H1 (cell line): ENCODE data around the gene MFAP1. TPM values are rescaled to one million over a fixed set of nuclear protein-coding genes. Genes with fewer than 3 reads are reported as not detected.

Experiments used
- ASH2L ChIP-seq: fragments of 200-600, 300-600 bp; sonication (generic); IDR thresholded peaks from one replicate; pipeline ENCODE4 v1.7.1; 2017; ENCODE audit warnings: low read length
- ATF2 ChIP-seq: IDR thresholded peaks from 2 replicates; pipeline ENCODE4 v1.6.1; 2012; ENCODE audit warnings: low read length, inconsistent platforms
- ATF3 ChIP-seq: IDR thresholded peaks from 2 replicates; pipeline ENCODE4 v1.6.1; 2011; ENCODE audit warnings: low read depth, mild to moderate bottlenecking, low read length; ENCODE audit not compliant: insufficient read depth
- CBX5 ChIP-seq: fragments of 300-800, 300-1000 bp; sonication (generic); IDR thresholded peaks from 2 replicates; pipeline ENCODE4 v1.7.1; 2016; ENCODE audit warnings: antibody characterized with exemption, low read length, low read depth
- CTCF ChIP-seq, 3 experiments: IDR thresholded peaks; 1 replicate in 2 of 3; 2 replicates in 1 of 3; pipeline versions ENCODE4 v1.5.1 to v1.6.1; 2011; ENCODE audit warnings: low read length in 3 of 3, mild to moderate bottlenecking in 3 of 3, inconsistent platforms in 2 of 3, low read depth in 1 of 3, moderate library complexity in 1 of 3; ENCODE audit not compliant: insufficient read depth in 1 of 3; ENCODE audit errors: control extremely low read depth in 1 of 3
- E2F6 ChIP-seq: IDR thresholded peaks from 2 replicates; pipeline ENCODE4 v1.6.1; 2012; ENCODE audit warnings: inconsistent platforms
- EGR1 ChIP-seq: IDR thresholded peaks from 2 replicates; pipeline ENCODE4 v1.6.1; 2011; ENCODE audit warnings: low read depth, low read length, borderline replicate concordance
- GABPA ChIP-seq: IDR thresholded peaks from 2 replicates; pipeline ENCODE4 v1.6.1; 2011; ENCODE audit warnings: mild to moderate bottlenecking, low read length, moderate library complexity, borderline replicate concordance; ENCODE audit not compliant: insufficient read depth
- HDAC2 ChIP-seq, 2 experiments: fragments of 300-600 bp in 1 of 2; sonication (generic) in 1 of 2; IDR thresholded peaks; 2 replicates each; pipeline ENCODE4 v1.6.1; 2011 to 2012; ENCODE audit warnings: low read depth in 2 of 2, low read length in 2 of 2, mild to moderate bottlenecking in 2 of 2, moderate library complexity in 2 of 2, borderline replicate concordance in 1 of 2, inconsistent platforms in 1 of 2
- JUN ChIP-seq: IDR thresholded peaks from 2 replicates; pipeline ENCODE4 v1.6.1; 2011; ENCODE audit warnings: low read depth, mild to moderate bottlenecking, improper control_type of control experiment, low read length
- POLR2AphosphoS5 ChIP-seq: IDR thresholded peaks from 2 replicates; pipeline ENCODE4 v1.6.1; 2011; ENCODE audit warnings: low read depth, low read length
- POU5F1 ChIP-seq: IDR thresholded peaks from 2 replicates; pipeline ENCODE4 v1.6.1; 2011; ENCODE audit warnings: low read depth, mild to moderate bottlenecking, low read length, moderate library complexity
- RFX5 ChIP-seq: IDR thresholded peaks from 2 replicates; pipeline ENCODE4 v1.6.1; 2011; ENCODE audit warnings: low read depth, low read length, improper control_type of control experiment, borderline replicate concordance
- TAF1 ChIP-seq: IDR thresholded peaks from 2 replicates; pipeline ENCODE4 v1.6.1; 2011; ENCODE audit warnings: mild to moderate bottlenecking, low read depth, low read length
- TCF12 ChIP-seq: IDR thresholded peaks from 2 replicates; pipeline ENCODE4 v1.6.1; 2011; ENCODE audit warnings: low read depth, mild to moderate bottlenecking, low read length
- USF2 ChIP-seq: IDR thresholded peaks from 2 replicates; pipeline ENCODE4 v1.6.1; 2011; ENCODE audit warnings: low read length, improper control_type of control experiment
- YY1 ChIP-seq: IDR thresholded peaks from 2 replicates; pipeline ENCODE4 v1.6.1; 2011; ENCODE audit warnings: low read depth, mild to moderate bottlenecking, low read length
- polyA plus RNA-seq, 7 experiments: library from polyadenylated mRNA; depleted of rRNA in 3 of 7; stranded (reverse) in 5 of 7; unstranded in 2 of 7; fragments of >200 nt in 5 of 7; fragments of 200-250 nt in 2 of 7; gene quantifications; 1 replicate in 5 of 7; 2 replicates in 1 of 7; 4 replicates in 1 of 7; pipeline versions ENCODE4 v1.2.1 to v1.2.3, GENCODE V29; 2011 to 2013; ENCODE audit warnings: missing spikeins in 2 of 7, mixed read lengths in 2 of 7
- total RNA-seq: library from RNA; stranded (reverse); fragmentation: NEBNext Ultra II Directional; extraction: Animal tissue kit (Norgen Biotek cat#: 25700); gene quantifications from 2 replicates; pipeline ENCODE4 v1.2.1, GENCODE V29; 2021

Gene MFAP1
- total and polyA plus RNA-seq, 2 of the 8 experiments (the other 6 are each of a cell fraction or from before 2014, with no cell fraction given) = 23.6 to 36.7 TPM

GRCh38 chr15:43791993-43792760, 32.3 kb downstream of the MFAP1 start, which contains the start of gene SERF2 (continued):
- TF ChIP-seq USF2 (peak; percentile 99), RFX5 (no peak), ATF2 (peak; percentile 88), ATF3 (peak; percentile 95), POLR2AphosphoS5 (peak; percentile 99), GABPA (no peak), EGR1 (peak; percentile 52; the same call in 1 of the 2 replicates), HDAC2 (IDR thresholded peaks at IDR 0.05; ENCODE audit: borderline replicate concordance in 1 of 2, low read depth in 2 of 2, low read length in 2 of 2) (peak; percentile 11 to 16; a peak in 1 of 4 replicates), E2F6 (peak; percentile 91), ASH2L (peak; percentile 38), CBX5 (no peak), YY1 (peak; percentile 34; the same call in 1 of the 2 replicates), POU5F1 (no peak), TCF12 (0 out of 2 replicates have a peak, but pooled peaks have one; percentile 22), JUN (peak; percentile 69; the same call in 1 of the 2 replicates), TAF1 (peak; percentile 87), CTCF (IDR thresholded peaks at IDR 0.05; ENCODE audit: control extremely low read depth in 1 of 3, insufficient read depth in 1 of 3, low read depth in 1 of 3, low read length in 3 of 3) (no peak)
